ENCODE results near the gene KARS1. TPM values are rescaled to one million over a fixed set of nuclear protein-coding genes. Genes with fewer than 3 reads are reported as not detected.

The KARS1 gene
- total RNA-seq, 1 experiment from 2014 or later, result 181 TPM

DNA sequence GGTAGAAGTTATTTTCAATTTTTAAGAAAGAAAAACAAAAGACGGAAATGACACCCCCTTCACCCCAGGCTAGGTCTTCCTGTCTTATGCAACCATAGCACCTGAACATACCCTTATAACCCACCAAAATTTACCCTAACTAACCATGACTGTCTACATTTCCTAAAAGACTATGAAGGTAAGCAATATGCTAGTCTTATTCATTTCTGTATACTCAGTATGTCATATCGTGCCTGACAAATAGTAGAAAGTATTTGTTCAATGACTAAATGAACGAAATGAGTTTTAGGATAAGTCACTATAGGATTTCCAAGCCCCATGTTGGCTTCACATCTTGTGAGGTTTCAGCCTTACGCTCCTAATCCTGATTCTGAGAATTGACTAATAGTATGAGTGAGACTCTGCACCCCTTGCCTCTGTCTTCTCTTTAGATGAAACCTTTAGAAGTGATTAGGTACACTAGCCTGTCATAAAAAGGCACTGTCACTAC is 30.9 kb downstream of the KARS1 start:
- no CpG with 5 or more reads among the region's 4 CpGs for WGBS (ENCODE audit: extremely low coverage, insufficient read length, low lambda C conversion rate)
- H3K9ac ChIP-seq (ENCODE audit: extremely low read depth, insufficient read length, low read length), result no peak overlapping the region
- no peak overlapping the region for H3K56ac ChIP-seq (ENCODE audit: insufficient read length, low read depth, low read length)
- no peak overlapping the region for H3K4me2 ChIP-seq (ENCODE audit: insufficient read depth, insufficient read length, low read length)
- Mint-ChIP-seq H3K4me1 (peaks cover 9 to 11% of the 10 kb centered on the region in 2 experiments), H3K27me3 (ENCODE audit: low read depth) (no peaks in the 10 kb centered on the region), H3K4me3 (no peak overlapping the region), H3K27ac (no peak overlapping the region), H3K9me3 (no peaks in the 10 kb centered on the region), H3K36me3 (ENCODE audit: insufficient read depth in 1 of 3, low read depth in 3 of 3) (peaks cover 38 to 73% (median 73%) of the 10 kb centered on the region in 3 experiments; a peak in 6 of 7 replicates)
- no peak for DNase-seq
- H3K4me1 ChIP-seq (ENCODE audit: insufficient read depth, low read length), result no peaks in the 10 kb centered on the region
- H2BK120ac ChIP-seq (ENCODE audit: low read depth, low read length, poor library complexity, severe bottlenecking), result no peak overlapping the region
- H3K4ac ChIP-seq (ENCODE audit: low read depth, low read length), result no peak overlapping the region
- H3K23me2 ChIP-seq (ENCODE audit: insufficient read length, low read depth, low read length, poor library complexity, severe bottlenecking), result no peaks in the 10 kb centered on the region
- H2BK20ac ChIP-seq (ENCODE audit: low read depth, low read length, poor library complexity, severe bottlenecking), result no peak overlapping the region
- TF ChIP-seq, protein P1, sequence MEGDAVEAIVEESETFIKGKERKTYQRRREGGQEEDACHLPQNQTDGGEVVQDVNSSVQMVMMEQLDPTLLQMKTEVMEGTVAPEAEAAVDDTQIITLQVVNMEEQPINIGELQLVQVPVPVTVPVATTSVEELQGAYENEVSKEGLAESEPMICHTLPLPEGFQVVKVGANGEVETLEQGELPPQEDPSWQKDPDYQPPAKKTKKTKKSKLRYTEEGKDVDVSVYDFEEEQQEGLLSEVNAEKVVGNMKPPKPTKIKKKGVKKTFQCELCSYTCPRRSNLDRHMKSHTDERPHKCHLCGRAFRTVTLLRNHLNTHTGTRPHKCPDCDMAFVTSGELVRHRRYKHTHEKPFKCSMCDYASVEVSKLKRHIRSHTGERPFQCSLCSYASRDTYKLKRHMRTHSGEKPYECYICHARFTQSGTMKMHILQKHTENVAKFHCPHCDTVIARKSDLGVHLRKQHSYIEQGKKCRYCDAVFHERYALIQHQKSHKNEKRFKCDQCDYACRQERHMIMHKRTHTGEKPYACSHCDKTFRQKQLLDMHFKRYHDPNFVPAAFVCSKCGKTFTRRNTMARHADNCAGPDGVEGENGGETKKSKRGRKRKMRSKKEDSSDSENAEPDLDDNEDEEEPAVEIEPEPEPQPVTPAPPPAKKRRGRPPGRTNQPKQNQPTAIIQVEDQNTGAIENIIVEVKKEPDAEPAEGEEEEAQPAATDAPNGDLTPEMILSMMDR (conservative IDR thresholded peaks at IDR 0.05), result no peak
- H3K27ac ChIP-seq (ENCODE audit: insufficient read length, low read depth, low read length), result no peak overlapping the region
- H4K91ac ChIP-seq (ENCODE audit: insufficient read length, low read depth, low read length), result no peak overlapping the region
- H3K23ac ChIP-seq (ENCODE audit: insufficient read length, low read depth, low read length), result no peak overlapping the region
- no peak overlapping the region for H4K8ac ChIP-seq (replicated peaks; ENCODE audit: insufficient read length, low read depth, low read length)
- no peak overlapping the region for H2AK5ac ChIP-seq (ENCODE audit: insufficient read length, low read length)
- H3K27me3 ChIP-seq (ENCODE audit: insufficient read depth, low read length), result no peaks in the 10 kb centered on the region
- no peaks in the 10 kb centered on the region for H3K9me3 ChIP-seq (ENCODE audit: control insufficient read depth, low read depth, low read length)
- no peaks in the 10 kb centered on the region for H3K79me1 ChIP-seq (ENCODE audit: insufficient read depth, low read depth, low read length, poor library complexity, severe bottlenecking)
- H4K20me1 ChIP-seq (ENCODE audit: control insufficient read depth, insufficient read depth, insufficient read length), result no peaks in the 10 kb centered on the region
- no peak overlapping the region for H2AFZ ChIP-seq (ENCODE audit: low read length)
- no peak overlapping the region for H3K18ac ChIP-seq (ENCODE audit: insufficient read length, low read depth, low read length)
- no peak overlapping the region for H2BK15ac ChIP-seq (ENCODE audit: low read depth, low read length)
- H2BK5ac ChIP-seq (ENCODE audit: insufficient read length, low read length), result no peak overlapping the region
- no peak overlapping the region for H3K14ac ChIP-seq (ENCODE audit: insufficient read depth, low read length)
- H3T11ph ChIP-seq (ENCODE audit: low read length), result no peak overlapping the region
- no peaks in the 10 kb centered on the region for H3K79me2 ChIP-seq (ENCODE audit: insufficient read depth, low read length)
- no peak overlapping the region for H4K5ac ChIP-seq (ENCODE audit: insufficient read length, low read depth, low read length)
- H2BK12ac ChIP-seq (ENCODE audit: insufficient read length, low read depth, low read length), result no peak overlapping the region

Data from H9 (cell line).